SU-DHL-6 (cell line): ENCODE measurements around the gene NFAT5.

ENCODE experiments used
- EZH2phosphoT487 ChIP-seq: fragments of 200-600 bp; sonication (generic), shearing (Covaris generic); conservative IDR thresholded peaks from 2 replicates; pipeline ENCODE4 v1.6.1; 2018; ENCODE audit warnings: mild to moderate bottlenecking, antibody characterized with exemption, low read length, moderate library complexity, mixed read lengths
- TF ChIP-seq, protein P1 (sequence below): fragments of 200-600 bp; sonication (generic); IDR thresholded peaks from one replicate; pipeline ENCODE4 v1.5.1; 2017; ENCODE audit warnings: antibody characterized with exemption, mild to moderate bottlenecking, low read length, moderate library complexity; ENCODE audit not compliant: insufficient read depth, poor library complexity, severe bottlenecking

DNA sequence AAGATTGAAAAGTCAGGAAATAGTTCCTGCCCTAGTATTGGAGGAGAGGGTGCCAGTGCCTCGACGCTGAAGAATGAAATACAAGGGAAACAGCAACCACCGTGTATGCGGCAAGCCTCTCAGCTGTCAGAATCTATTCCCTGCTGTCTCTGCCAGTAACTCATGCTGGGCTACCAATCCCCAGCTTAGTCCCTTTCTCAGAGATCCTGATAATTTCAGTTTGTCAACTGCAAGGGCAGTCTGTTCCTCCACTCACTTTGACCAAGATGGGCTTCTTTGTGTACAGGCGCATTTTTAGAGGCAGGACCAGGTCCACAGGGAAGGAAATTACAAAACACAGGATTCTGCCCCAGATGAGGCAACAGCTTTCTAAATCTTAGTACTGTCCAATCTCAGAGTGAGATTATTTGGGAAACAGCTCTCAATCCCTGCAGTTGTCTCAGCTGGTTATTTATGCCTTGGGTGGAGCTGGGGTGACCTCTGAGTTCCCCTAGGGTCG is 159.3 kb downstream of the NFAT5 start:
- TF ChIP-seq, protein P1, sequence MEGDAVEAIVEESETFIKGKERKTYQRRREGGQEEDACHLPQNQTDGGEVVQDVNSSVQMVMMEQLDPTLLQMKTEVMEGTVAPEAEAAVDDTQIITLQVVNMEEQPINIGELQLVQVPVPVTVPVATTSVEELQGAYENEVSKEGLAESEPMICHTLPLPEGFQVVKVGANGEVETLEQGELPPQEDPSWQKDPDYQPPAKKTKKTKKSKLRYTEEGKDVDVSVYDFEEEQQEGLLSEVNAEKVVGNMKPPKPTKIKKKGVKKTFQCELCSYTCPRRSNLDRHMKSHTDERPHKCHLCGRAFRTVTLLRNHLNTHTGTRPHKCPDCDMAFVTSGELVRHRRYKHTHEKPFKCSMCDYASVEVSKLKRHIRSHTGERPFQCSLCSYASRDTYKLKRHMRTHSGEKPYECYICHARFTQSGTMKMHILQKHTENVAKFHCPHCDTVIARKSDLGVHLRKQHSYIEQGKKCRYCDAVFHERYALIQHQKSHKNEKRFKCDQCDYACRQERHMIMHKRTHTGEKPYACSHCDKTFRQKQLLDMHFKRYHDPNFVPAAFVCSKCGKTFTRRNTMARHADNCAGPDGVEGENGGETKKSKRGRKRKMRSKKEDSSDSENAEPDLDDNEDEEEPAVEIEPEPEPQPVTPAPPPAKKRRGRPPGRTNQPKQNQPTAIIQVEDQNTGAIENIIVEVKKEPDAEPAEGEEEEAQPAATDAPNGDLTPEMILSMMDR: no peak
- no peak for TF ChIP-seq EZH2phosphoT487
